Measurements from ENCODE around the gene MAN2B2.

DNA sequence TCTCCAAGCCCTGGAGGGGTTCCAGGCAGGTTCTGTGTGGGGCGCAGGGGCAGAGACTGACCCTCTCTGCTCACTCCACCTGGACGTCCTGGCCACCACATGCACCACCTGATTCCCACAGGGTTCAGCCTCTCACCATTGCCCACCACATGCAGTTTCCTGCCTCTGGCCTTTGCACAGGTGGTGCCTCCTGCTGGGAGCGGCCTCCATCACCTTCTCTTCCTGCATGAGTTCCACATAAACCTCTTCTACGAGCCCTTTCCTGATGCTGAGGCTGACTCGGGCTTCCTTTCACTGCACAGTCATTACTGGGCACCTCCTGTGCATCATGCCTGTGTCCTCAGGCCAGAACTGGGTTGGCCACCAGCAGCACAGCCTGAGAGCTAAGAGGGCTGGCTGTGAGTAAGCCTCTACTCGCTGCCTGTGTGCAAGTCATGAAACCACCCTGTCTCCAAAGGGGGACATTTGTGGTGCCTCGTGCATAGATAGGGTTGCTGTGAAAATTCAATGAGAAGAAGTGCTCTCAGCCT lies 19.9 kb downstream of the MAN2B2 start:
- TF ChIP-seq EZH2phosphoT487 (IDR thresholded peaks at IDR 0.05; ENCODE audit: low read length) (no peak), EZH2 (optimal IDR thresholded peaks at IDR 0.05; ENCODE audit: low read depth, low read length) (no peak)
- TF ChIP-seq, protein P1, sequence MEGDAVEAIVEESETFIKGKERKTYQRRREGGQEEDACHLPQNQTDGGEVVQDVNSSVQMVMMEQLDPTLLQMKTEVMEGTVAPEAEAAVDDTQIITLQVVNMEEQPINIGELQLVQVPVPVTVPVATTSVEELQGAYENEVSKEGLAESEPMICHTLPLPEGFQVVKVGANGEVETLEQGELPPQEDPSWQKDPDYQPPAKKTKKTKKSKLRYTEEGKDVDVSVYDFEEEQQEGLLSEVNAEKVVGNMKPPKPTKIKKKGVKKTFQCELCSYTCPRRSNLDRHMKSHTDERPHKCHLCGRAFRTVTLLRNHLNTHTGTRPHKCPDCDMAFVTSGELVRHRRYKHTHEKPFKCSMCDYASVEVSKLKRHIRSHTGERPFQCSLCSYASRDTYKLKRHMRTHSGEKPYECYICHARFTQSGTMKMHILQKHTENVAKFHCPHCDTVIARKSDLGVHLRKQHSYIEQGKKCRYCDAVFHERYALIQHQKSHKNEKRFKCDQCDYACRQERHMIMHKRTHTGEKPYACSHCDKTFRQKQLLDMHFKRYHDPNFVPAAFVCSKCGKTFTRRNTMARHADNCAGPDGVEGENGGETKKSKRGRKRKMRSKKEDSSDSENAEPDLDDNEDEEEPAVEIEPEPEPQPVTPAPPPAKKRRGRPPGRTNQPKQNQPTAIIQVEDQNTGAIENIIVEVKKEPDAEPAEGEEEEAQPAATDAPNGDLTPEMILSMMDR (IDR thresholded peaks at IDR 0.05; ENCODE audit: low read length) = no peak

All from MM.1S (cell line).